K562 (cell line): ENCODE data around the gene KAZN. TPM values are rescaled to one million over a fixed set of nuclear protein-coding genes. Genes with fewer than 3 reads are reported as not detected.

Source experiments
- ATAC-seq: fragments of 200-7000 bp; cut with Tn5 transposase; 3 replicates; pipeline ENCODE4 v1.9.1; 2020; ENCODE audit warnings: moderate library complexity
- BruUV-seq: library from RNA; stranded (reverse); fragments of 400-500 nt; replicated peaks from 2 replicates; lab custom pipeline; 2021; lab: Mats Ljungman, UMichigan
- CTCF ChIA-PET: fragments of 300-600 bp; formaldehyde crosslinking; extraction: SDS; loops from one replicate; lab custom pipeline; 2021; ENCODE audit warnings: low intra/inter-chr PET ratio; lab: Yijun Ruan, JAX
- POLR2A ChIA-PET: fragments of 300-600, 350-650 bp; sonication (Branson Sonifier 250); formaldehyde crosslinking; extraction: SDS; loops from one replicate; lab custom pipeline; 2021; ENCODE audit warnings: antibody characterized with exemption, inconsistent platforms; lab: Yijun Ruan, JAX
- DNase-seq, 4 experiments: peaks; one replicate each; pipeline versions ENCODE4 v3.0.0 to v3.0.0-alpha.2; 2011 to 2018; ENCODE audit warnings: low spot score in 3 of 4, mixed read lengths in 3 of 4; ENCODE audit errors: extremely low read depth in 1 of 4
- FAIRE-seq: peaks from 2 replicates; lab custom pipeline; 2011; peaks lifted over from hg19 to GRCh38; lab: Jason Lieb, UNC
- H2AFZ ChIP-seq: 2 replicates; pipeline ENCODE4 v1.6.0; 2011; ENCODE audit warnings: low read depth, low read length, control low read depth, inconsistent platforms
- H3K27ac ChIP-seq: fragments of 200-600 bp; 3 replicates; pipeline ENCODE4 v1.8.0; 2011; ENCODE audit warnings: low read depth, mild to moderate bottlenecking, control low read depth, inconsistent platforms, low read length, moderate library complexity, mixed read lengths; ENCODE audit errors: extremely low read depth
- H3K27me3 ChIP-seq, 2 experiments: fragments of 300-600 bp in 1 of 2; 2 replicates in 1 of 2; 3 replicates in 1 of 2; pipeline versions ENCODE4 v1.6.0 to v1.8.0; 2011; ENCODE audit warnings: inconsistent platforms in 2 of 2, low read length in 2 of 2, mild to moderate bottlenecking in 1 of 2, mixed read lengths in 1 of 2, moderate library complexity in 1 of 2; ENCODE audit not compliant: control insufficient read depth in 2 of 2, insufficient read depth in 2 of 2
- H3K36me3 ChIP-seq: fragments of 300-600 bp; 3 replicates; pipeline ENCODE4 v1.8.0; 2011; ENCODE audit warnings: mild to moderate bottlenecking, low read length, inconsistent platforms; ENCODE audit not compliant: control insufficient read depth, insufficient read depth
- H3K4me1 ChIP-seq, 2 experiments: fragments of 200-600 bp in 1 of 2; replicated peaks in 1 of 2; 2 replicates in 1 of 2; 3 replicates in 1 of 2; pipeline versions ENCODE4 v1.5.1 to v1.8.0; 2011; ENCODE audit warnings: inconsistent platforms in 2 of 2, low read length in 2 of 2, mild to moderate bottlenecking in 1 of 2, mixed read lengths in 1 of 2, moderate library complexity in 1 of 2; ENCODE audit not compliant: control insufficient read depth in 2 of 2, insufficient read depth in 2 of 2
- H3K4me2 ChIP-seq: 2 replicates; pipeline ENCODE4 v1.6.1; 2011; ENCODE audit warnings: low read length, control low read depth, inconsistent platforms, mixed read lengths; ENCODE audit not compliant: insufficient read depth
- H3K4me3 ChIP-seq: fragments of 200-600 bp; sonication (generic), shearing (Covaris generic); 2 replicates; pipeline ENCODE4 v1.5.1; 2016; ENCODE audit warnings: control low read depth, inconsistent platforms
- H3K79me2 ChIP-seq: fragments of 200-600 bp; 3 replicates; pipeline ENCODE4 v1.8.0; 2011; ENCODE audit warnings: low read length, inconsistent platforms; ENCODE audit not compliant: control insufficient read depth, insufficient read depth
- H3K9ac ChIP-seq, 2 experiments: 2 replicates each; pipeline versions ENCODE4 v1.6.0 to v1.6.1; 2011; ENCODE audit warnings: low read depth in 2 of 2, low read length in 2 of 2, control low read depth in 1 of 2, inconsistent platforms in 1 of 2, mild to moderate bottlenecking in 1 of 2, mixed read lengths in 1 of 2; ENCODE audit not compliant: insufficient read depth in 1 of 2
- H3K9me1 ChIP-seq: one replicate; pipeline ENCODE4 v1.6.0; 2011; ENCODE audit warnings: inconsistent platforms, mild to moderate bottlenecking, low read length, moderate library complexity; ENCODE audit not compliant: control insufficient read depth, insufficient read depth
- H3K9me3 ChIP-seq: replicated peaks from 2 replicates; pipeline ENCODE4 v1.5.1; 2011; ENCODE audit warnings: low read depth, low read length, inconsistent platforms; ENCODE audit not compliant: control insufficient read depth, insufficient read depth
- H4K20me1 ChIP-seq: replicated peaks from 2 replicates; pipeline ENCODE4 v1.6.1; 2011; ENCODE audit warnings: low read length, inconsistent platforms, mixed read lengths; ENCODE audit not compliant: control insufficient read depth, insufficient read depth
- ARID1B ChIP-seq: fragments of 450-650 bp; IDR thresholded peaks from 2 replicates; pipeline ENCODE4 v1.6.1; 2016; ENCODE audit warnings: antibody characterized with exemption, mild to moderate bottlenecking, inconsistent platforms
- C11orf30 ChIP-seq: fragments of 450-650 bp; IDR thresholded peaks from 2 replicates; pipeline ENCODE4 v1.6.1; 2016; ENCODE audit warnings: low read depth, mild to moderate bottlenecking
- CBFA2T3 ChIP-seq: fragments of 450-650 bp; IDR thresholded peaks from 2 replicates; pipeline ENCODE4 v1.6.1; 2017
- CGGBP1 ChIP-seq: fragments of 250-450 bp; sonication (Bioruptor Pico); IDR thresholded peaks from 2 replicates; pipeline ENCODE4 v1.9.0; 2021; ENCODE audit warnings: mild to moderate bottlenecking
- CXXC5 ChIP-seq: fragments of 250-450 bp; sonication (Bioruptor Pico); IDR thresholded peaks from 2 replicates; pipeline ENCODE4 v1.8.0; 2022; ENCODE audit warnings: inconsistent platforms, mild to moderate bottlenecking, moderate library complexity
- DPF2 ChIP-seq: fragments of 450-650 bp; IDR thresholded peaks from 2 replicates; pipeline ENCODE4 v1.6.1; 2016
- EP300 ChIP-seq: IDR thresholded peaks from 2 replicates; pipeline ENCODE4 v1.6.1; 2012; ENCODE audit warnings: low read length, improper control_type of control experiment
- GATA2 ChIP-seq: sonication (generic); formaldehyde crosslinking; IDR thresholded peaks from 2 replicates; pipeline ENCODE4 v1.4.0; 2020; ENCODE audit warnings: mild to moderate bottlenecking, missing genetic modification reagents
- HDAC1 ChIP-seq, 2 experiments: fragments of 450-650 bp; IDR thresholded peaks; 2 replicates each; pipeline ENCODE4 v1.6.1; 2016 to 2017; ENCODE audit warnings: inconsistent platforms in 1 of 2, mild to moderate bottlenecking in 1 of 2, moderate library complexity in 1 of 2
- MAFK ChIP-seq: IDR thresholded peaks from 2 replicates; pipeline ENCODE4 v1.6.1; 2011; ENCODE audit warnings: low read length, improper control_type of control experiment
- MITF ChIP-seq: IDR thresholded peaks from 2 replicates; pipeline ENCODE4 v1.6.1; 2014; ENCODE audit warnings: antibody characterized with exemption
- POLR2A ChIP-seq: fragments of 450-650 bp; conservative IDR thresholded peaks from 2 replicates; pipeline ENCODE4 v1.6.1; 2016
- SOX6 ChIP-seq: fragments of 450-650 bp; IDR thresholded peaks from 2 replicates; pipeline ENCODE4 v1.6.1; 2014; ENCODE audit warnings: mild to moderate bottlenecking
- SREBF2 ChIP-seq: sonication (generic); formaldehyde crosslinking; IDR thresholded peaks from 2 replicates; pipeline ENCODE4 v1.4.0; 2020; ENCODE audit warnings: mild to moderate bottlenecking, missing genetic modification reagents
- TEAD4 ChIP-seq, 2 experiments: sonication (generic) in 1 of 2; formaldehyde crosslinking in 1 of 2; IDR thresholded peaks; 2 replicates each; pipeline versions ENCODE4 v1.6.1 to v1.8.0; 2012 to 2022; ENCODE audit warnings: borderline replicate concordance in 1 of 2, inconsistent platforms in 1 of 2, low read length in 1 of 2, mild to moderate bottlenecking in 1 of 2, missing genetic modification reagents in 1 of 2
- ZBTB33 ChIP-seq: sonication (generic); formaldehyde crosslinking; IDR thresholded peaks from 2 replicates; pipeline ENCODE4 v1.8.1; 2023; ENCODE audit warnings: mild to moderate bottlenecking, missing genetic modification reagents
- ZNF316 ChIP-seq: fragments of 450-650 bp; IDR thresholded peaks from 2 replicates; pipeline ENCODE4 v1.6.1; 2016
- WGBS: fragments of 100-300 bp; shearing (Covaris generic); methylation state at CpG from one replicate; pipeline ENCODE4 v1.1.6; 2016; ENCODE audit warnings: low coverage, mixed read lengths; ENCODE audit not compliant: insufficient coverage; ENCODE audit errors: missing lambda C conversion rate; 5-methylcytosine and 5-hydroxymethylcytosine counted together
- in situ Hi-C: fragments of 300-500 bp; cut with MboI; formaldehyde crosslinking; loops from 4 replicates; pipeline ENCODE4 v1.15.0; 2018; ENCODE audit warnings: inconsistent platforms, mixed read lengths
- intact Hi-C: fragments of 100-400 bp; cut with micrococcal nuclease; formaldehyde crosslinking; loops from 2 replicates; pipeline ENCODE4 v1.14.2; 2022
- polyA plus RNA-seq, 8 experiments: library from polyadenylated mRNA; depleted of rRNA in 4 of 8; stranded (reverse) in 5 of 8; unstranded in 3 of 8; fragments of >200 nt; fragmentation: Nextera tagmentation in 2 of 8; fragmentation: Illumina TruSeq in 1 of 8; extraction: Ambion mirVana in 2 of 8; extraction: Trizol in 1 of 8; gene quantifications; 2 replicates each; pipeline versions ENCODE4 v1.2.1 to v1.2.3, GENCODE V29; 2011 to 2014; ENCODE audit warnings: inconsistent platforms in 1 of 8, missing spikeins in 1 of 8
- total RNA-seq, 7 experiments: library from RNA; depleted of rRNA in 6 of 7; stranded (reverse); fragments of >200 nt in 6 of 7; fragmentation: Illumina TruSeq in 2 of 7; extraction: Trizol in 2 of 7; gene quantifications; 2 replicates each; pipeline versions ENCODE4 v1.2.1 to v1.2.3, GENCODE V29; 2011 to 2021; ENCODE audit warnings: low replicate concordance in 1 of 7
- TF ChIP-seq, protein P1 (sequence below): fragments of 150-350 bp; conservative IDR thresholded peaks from 2 replicates; pipeline ENCODE4 v1.6.1; 2014; ENCODE audit warnings: low read length

KAZN gene
- total and polyA plus RNA-seq, 9 of the 15 experiments (the other 6 are each of a cell fraction or from before 2014, with no cell fraction given), result 2.1 to 21.6 (median 5.4) TPM

- Histone ChIP-seq H3K9me3 (no peaks in the 10 kb centered on the region), H3K27me3 (no peaks in the 10 kb centered on the region; a peak in 1 of 5 replicates), H3K36me3 (peaks cover 12% of the 10 kb centered on the region; the same call in 1 of the 3 replicates), H3K9ac (peak overlapping the region in 1 of 2 experiments; percentile 38; a peak in 1 of 4 replicates), H3K4me1 (peaks cover 35 to 53% of the 10 kb centered on the region in 2 experiments), H3K79me2 (peaks cover 54% of the 10 kb centered on the region), H4K20me1 (peaks cover 25% of the 10 kb centered on the region), H3K9me1 (no peaks in the 10 kb centered on the region), H3K27ac (0 out of 3 replicates have a peak overlapping the region, but pooled peaks have one; percentile 45), H3K4me3 (no peak overlapping the region), H2AFZ (peak overlapping the region; percentile 35; the same call in 1 of the 2 replicates), H3K4me2 (peak overlapping the region; percentile 52)
- CTCF ChIA-PET, result no interaction called here
- in situ Hi-C loops (no loop called here), intact Hi-C loops (loop anchor here (5.0 kb wide), 3 partner anchors 44 to 151 kb away; no protein-coding TSS in a partner anchor)
- peak; percentile 22 to 50 (median 38) for DNase-seq
- POLR2A ChIA-PET, result no interaction called here
- WGBS, result 20% methylated on average over 7 of the region's 7 CpGs
- 0 out of 3 replicates have a peak, but pooled peaks have one; percentile 5 for ATAC-seq
- no TSS peak for BruUV-seq
- FAIRE-seq, result peak; percentile 60
- no peak for TF ChIP-seq HDAC1 (IDR thresholded peaks at IDR 0.05)
- TF ChIP-seq CGGBP1 (CRISPR knock-in tag), result no peak
- TF ChIP-seq CXXC5 (CRISPR knock-in tag), result peak; percentile 49; the same call in 1 of the 2 replicates
- no peak for TF ChIP-seq SREBF2
- TF ChIP-seq TEAD4 (IDR thresholded peaks at IDR 0.05; ENCODE audit: low read length), result peak; percentile 41; the same call in 1 of the 2 replicates
- TF ChIP-seq TEAD4 (CRISPR knock-in tag; IDR thresholded peaks at IDR 0.05; ENCODE audit: borderline replicate concordance), result no peak
- peak; percentile 35; the same call in 1 of the 2 replicates for TF ChIP-seq CBFA2T3
- TF ChIP-seq MITF, result no peak
- TF ChIP-seq, protein P1, sequence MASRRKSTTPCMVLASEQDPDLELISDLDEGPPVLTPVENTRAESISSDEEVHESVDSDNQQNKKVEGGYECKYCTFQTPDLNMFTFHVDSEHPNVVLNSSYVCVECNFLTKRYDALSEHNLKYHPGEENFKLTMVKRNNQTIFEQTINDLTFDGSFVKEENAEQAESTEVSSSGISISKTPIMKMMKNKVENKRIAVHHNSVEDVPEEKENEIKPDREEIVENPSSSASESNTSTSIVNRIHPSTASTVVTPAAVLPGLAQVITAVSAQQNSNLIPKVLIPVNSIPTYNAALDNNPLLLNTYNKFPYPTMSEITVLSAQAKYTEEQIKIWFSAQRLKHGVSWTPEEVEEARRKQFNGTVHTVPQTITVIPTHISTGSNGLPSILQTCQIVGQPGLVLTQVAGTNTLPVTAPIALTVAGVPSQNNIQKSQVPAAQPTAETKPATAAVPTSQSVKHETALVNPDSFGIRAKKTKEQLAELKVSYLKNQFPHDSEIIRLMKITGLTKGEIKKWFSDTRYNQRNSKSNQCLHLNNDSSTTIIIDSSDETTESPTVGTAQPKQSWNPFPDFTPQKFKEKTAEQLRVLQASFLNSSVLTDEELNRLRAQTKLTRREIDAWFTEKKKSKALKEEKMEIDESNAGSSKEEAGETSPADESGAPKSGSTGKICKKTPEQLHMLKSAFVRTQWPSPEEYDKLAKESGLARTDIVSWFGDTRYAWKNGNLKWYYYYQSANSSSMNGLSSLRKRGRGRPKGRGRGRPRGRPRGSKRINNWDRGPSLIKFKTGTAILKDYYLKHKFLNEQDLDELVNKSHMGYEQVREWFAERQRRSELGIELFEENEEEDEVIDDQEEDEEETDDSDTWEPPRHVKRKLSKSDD, result no peak
- TF ChIP-seq ZBTB33, result no peak
- TF ChIP-seq ZNF316, result peak; percentile 57
- peak; percentile 52; the same call in 1 of the 2 replicates for TF ChIP-seq ARID1B
- TF ChIP-seq DPF2, result peak; percentile 50; the same call in 1 of the 2 replicates
- peak; percentile 35; the same call in 1 of the 2 replicates for TF ChIP-seq EP300
- TF ChIP-seq MAFK, result peak; percentile 10; the same call in 1 of the 2 replicates
- TF ChIP-seq POLR2A, result no peak
- TF ChIP-seq C11orf30, result peak; percentile 50; the same call in 1 of the 2 replicates
- TF ChIP-seq GATA2, result peak; percentile 42; the same call in 1 of the 2 replicates
- TF ChIP-seq SOX6, result no peak; the same call in 1 of the 2 replicates
Measured at GRCh38 chr1:14928412-14928811, 329.9 kb downstream of the KAZN start.
